LNCAP (cell line): ENCODE measurements around the gene ATXN2L.

Experiments
- TF ChIP-seq, protein P1 (sequence below): fragments of 450-650 bp; IDR thresholded peaks from 2 replicates; pipeline ENCODE4 v1.5.1; 2017; ENCODE audit warnings: mild to moderate bottlenecking

The ATXN2L gene

DNA sequence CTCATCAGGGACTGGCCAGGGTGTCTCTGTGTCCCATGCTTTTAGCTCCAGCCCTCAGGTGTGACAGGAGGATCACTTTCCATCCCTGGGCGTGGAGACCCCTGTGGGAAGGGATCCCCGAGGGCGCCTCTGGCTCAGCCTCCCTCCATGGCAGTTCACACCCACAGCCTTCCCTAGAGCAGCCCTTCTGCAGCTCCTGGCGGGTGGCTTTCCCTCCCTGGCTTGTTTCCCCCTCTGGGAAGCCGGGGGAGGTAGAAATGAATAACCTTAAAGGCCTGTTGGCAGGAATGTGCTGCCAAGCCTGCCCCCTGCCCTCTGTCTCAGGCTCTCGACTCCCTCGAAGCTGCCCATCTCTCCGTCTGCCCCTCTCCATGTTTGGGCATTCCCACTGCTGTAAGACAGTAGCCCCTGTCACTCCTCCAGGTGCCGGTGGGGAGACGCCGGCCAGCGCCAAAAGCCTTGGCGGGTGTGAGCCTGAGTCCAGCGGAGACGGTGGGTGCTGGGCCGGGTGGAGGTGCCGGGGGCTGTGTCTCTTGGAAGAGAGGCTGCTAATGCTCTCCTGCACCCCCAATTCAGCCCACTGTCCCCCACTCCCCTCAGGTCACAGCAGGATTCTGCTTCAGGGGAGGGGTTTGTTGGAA is 53.3 kb downstream of the ATXN2L start:
- TF ChIP-seq, protein P1, sequence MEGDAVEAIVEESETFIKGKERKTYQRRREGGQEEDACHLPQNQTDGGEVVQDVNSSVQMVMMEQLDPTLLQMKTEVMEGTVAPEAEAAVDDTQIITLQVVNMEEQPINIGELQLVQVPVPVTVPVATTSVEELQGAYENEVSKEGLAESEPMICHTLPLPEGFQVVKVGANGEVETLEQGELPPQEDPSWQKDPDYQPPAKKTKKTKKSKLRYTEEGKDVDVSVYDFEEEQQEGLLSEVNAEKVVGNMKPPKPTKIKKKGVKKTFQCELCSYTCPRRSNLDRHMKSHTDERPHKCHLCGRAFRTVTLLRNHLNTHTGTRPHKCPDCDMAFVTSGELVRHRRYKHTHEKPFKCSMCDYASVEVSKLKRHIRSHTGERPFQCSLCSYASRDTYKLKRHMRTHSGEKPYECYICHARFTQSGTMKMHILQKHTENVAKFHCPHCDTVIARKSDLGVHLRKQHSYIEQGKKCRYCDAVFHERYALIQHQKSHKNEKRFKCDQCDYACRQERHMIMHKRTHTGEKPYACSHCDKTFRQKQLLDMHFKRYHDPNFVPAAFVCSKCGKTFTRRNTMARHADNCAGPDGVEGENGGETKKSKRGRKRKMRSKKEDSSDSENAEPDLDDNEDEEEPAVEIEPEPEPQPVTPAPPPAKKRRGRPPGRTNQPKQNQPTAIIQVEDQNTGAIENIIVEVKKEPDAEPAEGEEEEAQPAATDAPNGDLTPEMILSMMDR: no peak

DNA sequence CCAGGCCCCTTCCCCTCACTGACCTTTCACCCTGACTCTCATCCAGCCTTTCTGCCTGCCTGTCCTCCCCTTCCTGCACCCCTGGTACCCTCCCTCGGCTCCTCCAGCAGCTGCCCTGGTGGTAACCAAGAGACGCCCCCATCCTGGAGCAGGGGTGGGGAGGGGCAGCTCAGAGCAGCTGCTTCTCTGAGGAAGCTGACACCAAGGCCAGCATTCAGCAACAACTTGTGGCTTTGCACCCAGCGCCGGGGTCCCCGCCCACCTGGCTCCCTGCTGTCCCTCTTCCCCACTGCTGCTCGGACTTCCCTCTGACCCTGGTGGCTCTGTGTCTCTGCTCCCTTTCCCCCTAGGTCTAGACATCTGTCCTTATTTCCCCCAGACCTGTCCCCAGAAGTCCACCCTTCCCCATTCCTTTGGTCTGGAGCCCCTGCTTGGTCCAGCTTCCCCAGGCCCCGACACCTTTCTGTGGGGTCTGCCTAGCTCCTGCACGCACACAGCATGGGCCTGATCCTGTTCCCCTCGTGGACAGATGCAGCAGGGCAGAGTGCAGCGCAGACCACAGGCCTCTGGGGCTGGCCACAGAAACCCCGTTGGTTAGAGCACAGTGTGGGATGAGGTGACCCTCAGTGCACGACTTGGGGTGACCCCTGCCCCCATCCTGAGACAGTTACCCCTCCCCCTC is 54.3 kb downstream of the ATXN2L start:
- TF ChIP-seq, protein P1: no peak

DNA sequence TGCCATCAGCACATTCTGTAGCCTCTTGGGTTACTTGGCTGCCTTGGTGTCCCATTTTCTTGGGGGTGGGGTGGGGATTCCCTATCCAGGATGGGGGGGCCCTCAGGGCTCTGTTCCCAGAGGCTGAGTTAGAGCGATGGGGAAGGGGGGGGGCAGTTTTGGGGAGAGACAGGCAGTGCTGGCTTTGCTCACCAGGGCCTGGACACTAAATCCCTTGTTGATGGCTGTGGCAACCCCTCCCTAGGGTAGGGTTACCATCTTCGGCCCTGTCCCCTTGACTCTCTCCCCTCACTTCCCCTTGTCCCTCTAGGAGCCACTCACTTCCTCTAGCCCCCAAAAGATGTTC is 54.8 kb downstream of the ATXN2L start:
- TF ChIP-seq, protein P1: no peak

DNA sequence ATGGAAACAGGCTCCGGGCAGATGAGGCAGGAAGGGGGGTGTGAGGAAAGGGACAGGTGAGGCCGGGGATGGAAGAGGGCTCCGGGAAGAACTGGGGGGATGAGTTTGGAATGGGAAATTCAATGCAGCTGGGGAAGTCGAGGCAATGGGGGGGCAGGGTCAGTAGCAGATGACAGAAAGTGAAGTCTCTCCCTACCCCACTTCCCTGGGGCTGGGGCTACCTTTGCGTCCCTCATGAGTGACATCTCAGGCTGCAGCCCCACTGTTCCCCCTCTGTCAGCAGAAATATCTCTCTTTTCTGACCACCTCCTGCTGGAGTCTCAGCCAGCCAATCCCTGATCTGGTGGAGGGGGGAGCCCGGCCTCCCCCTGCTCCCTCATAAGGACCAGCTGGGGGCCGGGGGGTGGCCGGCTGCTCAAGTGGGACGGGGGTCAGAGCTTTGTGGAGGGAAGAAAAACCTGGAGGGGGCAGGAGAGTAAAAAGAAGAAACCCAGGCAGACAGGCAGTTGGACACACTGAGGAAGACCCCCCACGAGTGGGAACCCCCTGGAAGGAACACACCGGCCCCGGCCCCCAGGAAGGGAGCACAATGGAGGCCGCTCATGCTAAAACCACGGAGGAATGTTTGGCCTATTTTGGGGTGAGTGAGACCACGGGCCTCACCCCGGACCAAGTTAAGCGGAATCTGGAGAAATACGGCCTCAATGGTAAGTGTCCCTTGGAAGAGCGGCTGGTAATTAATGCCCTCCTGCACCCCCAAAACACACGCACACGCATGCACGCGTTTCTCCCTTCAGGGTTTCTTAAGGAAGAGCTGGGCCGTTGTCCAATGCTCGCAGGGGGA is 55.5 kb downstream of the ATXN2L start, which contains the start of gene ATP2A1:
Gene ATP2A1 (plus strand): TSS at position 406 of the 844 bp plus-strand sequence. CDS start 184 bp downstream, at position 590.
- TF ChIP-seq, protein P1: no peak

DNA sequence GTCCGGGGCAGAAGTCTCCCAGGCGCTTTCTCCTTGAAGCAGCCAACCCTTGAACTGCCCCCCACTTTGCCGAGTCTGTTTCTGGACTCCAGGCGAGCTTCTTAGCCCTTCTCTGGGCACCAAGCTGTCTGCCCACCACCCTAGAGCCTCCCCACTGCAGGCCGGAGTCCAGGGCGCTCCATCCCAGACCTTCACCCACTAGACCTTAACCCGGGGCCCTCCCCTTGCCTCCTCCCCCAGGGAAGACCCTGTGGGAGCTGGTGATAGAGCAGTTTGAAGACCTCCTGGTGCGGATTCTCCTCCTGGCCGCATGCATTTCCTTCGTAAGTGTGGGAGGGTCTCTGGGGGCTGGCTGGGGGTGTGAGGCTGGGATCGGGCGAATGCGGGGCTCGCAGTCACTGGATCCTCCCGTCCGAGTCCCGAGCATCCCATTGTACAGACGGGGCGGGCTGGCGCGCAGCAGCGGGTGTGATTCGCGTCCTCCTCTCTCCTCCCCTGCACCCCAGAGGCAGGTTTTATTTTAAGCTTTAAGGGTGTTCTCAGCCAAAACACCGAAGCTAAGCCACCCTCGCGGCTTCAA is 56.6 kb downstream of the ATXN2L start:
- TF ChIP-seq, protein P1: no peak

DNA sequence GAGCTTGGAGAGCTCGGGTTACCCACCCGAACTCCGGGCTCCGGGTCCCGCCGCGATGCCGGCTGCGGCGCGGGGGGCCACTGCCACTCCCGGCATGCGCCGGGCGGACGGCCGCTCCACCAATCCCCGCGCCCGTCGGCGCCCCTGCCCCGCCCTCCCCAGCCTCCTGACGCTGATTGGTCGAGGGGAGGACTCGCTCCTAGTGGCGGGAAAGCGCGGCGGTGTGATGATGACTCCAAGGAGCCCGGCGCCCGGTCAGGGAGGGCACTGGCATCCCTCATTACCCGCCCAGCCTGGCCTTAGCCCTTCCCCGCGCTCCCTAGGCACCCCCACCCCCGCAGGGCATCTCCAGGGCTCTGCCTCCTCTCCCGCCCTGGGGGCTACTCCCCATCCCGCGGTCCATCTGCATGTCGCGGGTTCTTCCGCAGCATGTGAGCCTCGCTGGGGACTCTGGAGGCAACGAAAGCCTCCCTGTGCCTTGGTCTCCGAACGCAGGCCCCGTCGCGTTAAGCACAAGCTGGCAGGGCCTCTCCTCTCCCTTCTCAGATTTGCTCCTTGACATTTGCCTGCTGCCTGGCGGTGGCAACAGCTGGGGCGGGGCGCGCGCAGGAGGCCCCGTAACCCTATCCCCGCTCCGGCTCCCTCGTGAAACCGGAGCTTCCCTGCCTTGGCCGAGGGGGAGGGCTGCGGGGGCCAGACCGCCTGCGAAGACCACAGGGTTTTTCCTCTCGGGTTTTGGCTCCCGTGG is 57.2 kb downstream of the ATXN2L start:
- TF ChIP-seq, protein P1: no peak

DNA sequence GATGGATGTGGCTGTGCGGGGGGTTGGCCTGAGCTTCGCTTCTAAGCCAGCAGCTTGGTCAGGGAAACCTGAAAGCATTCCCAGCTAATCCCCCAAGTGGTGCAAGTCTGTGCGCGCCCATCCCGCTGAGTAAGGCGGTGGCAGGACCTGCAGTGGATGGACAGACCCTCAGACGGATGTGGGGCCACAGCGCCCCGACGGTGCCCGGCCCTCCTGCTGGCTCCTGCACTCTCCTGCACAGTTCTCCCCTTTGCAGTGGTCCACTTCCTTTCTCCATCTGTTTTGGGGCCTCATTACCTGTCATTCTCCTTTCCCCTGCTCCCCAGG is 57.8 kb downstream of the ATXN2L start:
- TF ChIP-seq, protein P1: no peak
